ENCODE results near the gene RHBDL3.

Gene RHBDL3

DNA sequence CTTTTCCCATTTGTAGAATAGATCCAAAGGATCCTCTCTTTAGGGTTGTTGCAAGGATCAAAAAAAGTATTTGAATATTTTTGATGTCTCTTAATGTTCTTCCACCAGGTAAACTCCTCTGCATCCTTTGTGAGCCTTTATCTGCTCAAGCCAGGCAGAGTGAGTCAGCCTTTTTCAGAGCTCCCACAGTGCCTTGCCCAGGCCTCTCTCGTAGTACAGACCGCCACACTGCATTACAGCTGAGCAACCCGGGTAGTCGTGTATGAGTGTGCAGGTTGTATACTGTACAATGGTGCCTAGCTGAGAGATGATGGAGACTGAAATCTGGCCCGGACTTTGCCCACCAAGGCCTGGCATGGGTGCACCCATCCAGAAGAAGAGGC, 20.9 kb downstream of the RHBDL3 start:
- TF ChIP-seq CTCF (IDR thresholded peaks at IDR 0.05) = no peak
- Histone ChIP-seq H3K27ac (no peak overlapping the region), H3K36me3 (no peaks in the 10 kb centered on the region), H3K9me3 (no peaks in the 10 kb centered on the region), H3K4me1 (ENCODE audit: control insufficient read depth in 1 of 2, insufficient read depth in 1 of 2, low read depth in 1 of 2, low read length in 1 of 2) (peaks cover 13 to 16% of the 10 kb centered on the region in 2 experiments), H3K27me3 (peaks cover 30% of the 10 kb centered on the region), H3K4me3 (ENCODE audit: low read depth in 1 of 2, low read length in 1 of 2) (no peak overlapping the region)

- H3K4me3 ChIP-seq (ENCODE audit: low read depth in 1 of 2, low read length in 1 of 2) = no peak overlapping the region
- no peaks in the 10 kb centered on the region for H3K9me3 ChIP-seq
- no peaks in the 10 kb centered on the region for H3K36me3 ChIP-seq
- peaks cover 13 to 16% of the 10 kb centered on the region in 2 experiments for H3K4me1 ChIP-seq (ENCODE audit: control insufficient read depth in 1 of 2, insufficient read depth in 1 of 2, low read depth in 1 of 2, low read length in 1 of 2)
- no peak for TF ChIP-seq CTCF (IDR thresholded peaks at IDR 0.05)
- no peak overlapping the region for H3K27ac ChIP-seq
- peaks cover 30% of the 10 kb centered on the region for H3K27me3 ChIP-seq
These were observed 22.3 kb downstream of the RHBDL3 start for GRCh38 chr17:32287804-32288511.

- TF ChIP-seq CTCF (IDR thresholded peaks at IDR 0.05) = no peak
- H3K9me3 ChIP-seq = no peaks in the 10 kb centered on the region
- H3K4me1 ChIP-seq (ENCODE audit: control insufficient read depth in 1 of 2, insufficient read depth in 1 of 2, low read depth in 1 of 2, low read length in 1 of 2) = peaks cover 13 to 16% of the 10 kb centered on the region in 2 experiments
- peaks cover 29% of the 10 kb centered on the region for H3K27me3 ChIP-seq
- no peaks in the 10 kb centered on the region for H3K36me3 ChIP-seq
- no peak overlapping the region for H3K27ac ChIP-seq
- no peak overlapping the region for H3K4me3 ChIP-seq (ENCODE audit: low read depth in 1 of 2, low read length in 1 of 2)
These were observed 23.0 kb downstream of the RHBDL3 start for GRCh38 chr17:32288615-32289014.

- Histone ChIP-seq H3K36me3 (no peaks in the 10 kb centered on the region), H3K9me3 (no peaks in the 10 kb centered on the region), H3K27ac (no peak overlapping the region), H3K4me3 (ENCODE audit: low read depth in 1 of 2, low read length in 1 of 2) (no peak overlapping the region), H3K27me3 (peaks cover 19% of the 10 kb centered on the region), H3K4me1 (ENCODE audit: control insufficient read depth in 1 of 2, insufficient read depth in 1 of 2, low read depth in 1 of 2, low read length in 1 of 2) (peaks cover 13 to 16% of the 10 kb centered on the region in 2 experiments)
- TF ChIP-seq CTCF (IDR thresholded peaks at IDR 0.05) = no peak
These were observed 23.9 kb downstream of the RHBDL3 start for GRCh38 chr17:32289471-32290070.

GRCh38 chr17:32292094-32292493, 26.5 kb downstream of the RHBDL3 start:
- Histone ChIP-seq H3K27me3 (no peaks in the 10 kb centered on the region), H3K9me3 (no peaks in the 10 kb centered on the region), H3K4me1 (ENCODE audit: control insufficient read depth in 1 of 2, insufficient read depth in 1 of 2, low read depth in 1 of 2, low read length in 1 of 2) (peaks cover 12 to 13% of the 10 kb centered on the region in 2 experiments), H3K36me3 (no peaks in the 10 kb centered on the region), H3K4me3 (ENCODE audit: low read depth in 1 of 2, low read length in 1 of 2) (no peak overlapping the region), H3K27ac (no peak overlapping the region)
- TF ChIP-seq CTCF (IDR thresholded peaks at IDR 0.05) = no peak
